ENCODE results near the gene GHRL. TPM values are rescaled to one million over a fixed set of nuclear protein-coding genes. Genes with fewer than 3 reads are reported as not detected.
A peak's percentile ranks its signal among the peaks of the same experiment; 100 is the strongest.

GHRL gene
- total and polyA plus RNA-seq, 12 donors: 0.12 to 1.0 (median 0.81) TPM; not detected in 3

- H3K4me1 ChIP-seq: peaks cover 0 to 27% (median 19%) of the 10 kb centered on the region in 9 donors
- no peak overlapping the region for H3K27ac ChIP-seq
- WGBS, 2 donors: 86 to 93% methylated on average over 1 of the region's 1 CpG
- intact Hi-C loops (cut with DNase I): no loop called here
- no peak overlapping the region for H3K4me3 ChIP-seq
- TF ChIP-seq CTCF (IDR thresholded peaks at IDR 0.05): peak in 5 of 9 donors; percentile 8 to 42 (median 21)
- DNase-seq (no peak), ATAC-seq (no peak)
- H3K27me3 ChIP-seq: peaks cover 0 to 12% (median 3%) of the 10 kb centered on the region in 7 donors
- H3K36me3 ChIP-seq: peaks cover 0 to 19% (median 0%) of the 10 kb centered on the region in 9 donors
- H3K9me3 ChIP-seq: no peaks in the 10 kb centered on the region
Observed at GRCh38 chr3:10322352-10322710, 29.6 kb upstream of the GHRL start.

- peaks cover 0 to 27% (median 19%) of the 10 kb centered on the region in 9 donors for H3K4me1 ChIP-seq
- WGBS, 2 donors: 93 to 95% methylated on average over 8 of the region's 8 CpGs
- H3K27me3 ChIP-seq: peaks cover 0 to 7% (median 0%) of the 10 kb centered on the region in 7 donors
- H3K9me3 ChIP-seq: no peaks in the 10 kb centered on the region
- peaks cover 0 to 24% (median 0%) of the 10 kb centered on the region in 9 donors for H3K36me3 ChIP-seq
- H3K27ac ChIP-seq: peak overlapping the region in 6 of 10 donors; percentile 76 to 95 (median 85)
- intact Hi-C loops (cut with DNase I): no loop called here
- ATAC-seq: peak in 1 of 8 donors; percentile 2
- H3K4me3 ChIP-seq: peak overlapping the region in 8 of 10 donors; percentile 85 to 97 (median 94)
- TF ChIP-seq CTCF (IDR thresholded peaks at IDR 0.05): no peak
- DNase-seq: no peak
Observed at GRCh38 chr3:10321630-10322351, 29.0 kb upstream of the GHRL start.

- Histone ChIP-seq H3K36me3 (peaks cover 0 to 39% (median 7%) of the 10 kb centered on the region in 9 donors), H3K27me3 (no peaks in the 10 kb centered on the region), H3K4me3 (peak overlapping the region; percentile 82 to 100 (median 94)), H3K27ac (peak overlapping the region in 9 of 10 donors; percentile 76 to 95 (median 87)), H3K9me3 (no peaks in the 10 kb centered on the region), H3K4me1 (peaks cover 0 to 27% (median 19%) of the 10 kb centered on the region in 9 donors)
- no peak for TF ChIP-seq CTCF (IDR thresholded peaks at IDR 0.05)
- WGBS, 2 donors: 0 to 1% methylated on average over 9 of the region's 9 CpGs
- ATAC-seq (peak in 1 of 8 donors; percentile 7), DNase-seq (no peak)
- intact Hi-C loops (cut with DNase I): no loop called here
Observed at GRCh38 chr3:10320320-10320677, 27.6 kb upstream of the GHRL start.

GRCh38 chr3:10319804-10320203 lies 27.1 kb upstream of the GHRL start:
- ATAC-seq (no peak), DNase-seq (no peak)
- no peaks in the 10 kb centered on the region for H3K27me3 ChIP-seq
- no peak for TF ChIP-seq CTCF (IDR thresholded peaks at IDR 0.05)
- H3K36me3 ChIP-seq: peaks cover 0 to 44% (median 10%) of the 10 kb centered on the region in 9 donors
- 5 to 27% methylated on average over 2 to 3 of the region's 3 CpGs for WGBS, 2 donors
- H3K4me3 ChIP-seq: peak overlapping the region; percentile 82 to 100 (median 94)
- peaks cover 0 to 27% (median 20%) of the 10 kb centered on the region in 9 donors for H3K4me1 ChIP-seq
- H3K27ac ChIP-seq: peak overlapping the region in 2 of 10 donors; percentile 87 to 95
- intact Hi-C loops (cut with DNase I): no loop called here
- H3K9me3 ChIP-seq: no peaks in the 10 kb centered on the region

Measured in heart right ventricle (tissue), 16 donors.